ENCODE data around the gene ALMS1.

GRCh38 chr2:73343992-73344391 lies 41.6 kb upstream of the ALMS1 start:
- TF ChIP-seq, protein P1, sequence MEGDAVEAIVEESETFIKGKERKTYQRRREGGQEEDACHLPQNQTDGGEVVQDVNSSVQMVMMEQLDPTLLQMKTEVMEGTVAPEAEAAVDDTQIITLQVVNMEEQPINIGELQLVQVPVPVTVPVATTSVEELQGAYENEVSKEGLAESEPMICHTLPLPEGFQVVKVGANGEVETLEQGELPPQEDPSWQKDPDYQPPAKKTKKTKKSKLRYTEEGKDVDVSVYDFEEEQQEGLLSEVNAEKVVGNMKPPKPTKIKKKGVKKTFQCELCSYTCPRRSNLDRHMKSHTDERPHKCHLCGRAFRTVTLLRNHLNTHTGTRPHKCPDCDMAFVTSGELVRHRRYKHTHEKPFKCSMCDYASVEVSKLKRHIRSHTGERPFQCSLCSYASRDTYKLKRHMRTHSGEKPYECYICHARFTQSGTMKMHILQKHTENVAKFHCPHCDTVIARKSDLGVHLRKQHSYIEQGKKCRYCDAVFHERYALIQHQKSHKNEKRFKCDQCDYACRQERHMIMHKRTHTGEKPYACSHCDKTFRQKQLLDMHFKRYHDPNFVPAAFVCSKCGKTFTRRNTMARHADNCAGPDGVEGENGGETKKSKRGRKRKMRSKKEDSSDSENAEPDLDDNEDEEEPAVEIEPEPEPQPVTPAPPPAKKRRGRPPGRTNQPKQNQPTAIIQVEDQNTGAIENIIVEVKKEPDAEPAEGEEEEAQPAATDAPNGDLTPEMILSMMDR (conservative IDR thresholded peaks at IDR 0.05), result no peak
- TF ChIP-seq ZFX (IDR thresholded peaks at IDR 0.05), result no peak
